ENCODE results near the gene PVALB. TPM values are rescaled to one million over a fixed set of nuclear protein-coding genes. Genes with fewer than 3 reads are reported as not detected.
A peak's percentile ranks its signal among the peaks of the same experiment; 100 is the strongest.

PVALB gene
- total RNA-seq, 1 donor from 2014 or later: not detected

DNA sequence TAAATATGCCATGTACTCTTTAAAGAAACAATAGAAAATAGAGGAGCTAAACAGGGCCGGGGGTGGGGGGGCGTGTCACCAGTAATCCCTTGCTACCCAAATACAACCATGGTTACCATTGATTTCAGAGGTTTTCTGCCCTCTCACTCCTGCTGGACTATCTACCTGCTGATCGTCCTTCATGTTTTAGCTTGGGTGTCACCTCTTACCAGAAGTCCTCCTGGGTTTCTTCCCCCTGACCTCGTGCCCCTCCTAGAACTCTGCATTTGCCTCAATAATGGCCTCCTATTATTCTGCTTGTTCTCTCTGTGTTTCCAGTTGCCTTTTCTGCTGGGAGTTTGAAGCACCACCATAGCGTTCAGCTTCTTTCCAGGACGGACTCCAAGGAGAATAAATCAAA lies 9.4 kb upstream of the PVALB start:
- H3K27ac Mint-ChIP-seq: no peak overlapping the region
- TF ChIP-seq CTCF (IDR thresholded peaks at IDR 0.05; ENCODE audit: unreplicated experiment): no peak
- peaks cover 39% of the 10 kb centered on the region for H3K27me3 Mint-ChIP-seq (ENCODE audit: low read depth)
- H3K9me3 Mint-ChIP-seq: no peaks in the 10 kb centered on the region
- H3K4me3 Mint-ChIP-seq: no peak overlapping the region
- H3K36me3 Mint-ChIP-seq: no peaks in the 10 kb centered on the region
- peaks cover 5% of the 10 kb centered on the region for H3K4me1 Mint-ChIP-seq
- no peak for DNase-seq (ENCODE audit: low spot score in 2 of 2, unreplicated experiment in 2 of 2)

GRCh38 chr22:36824655-36825054 lies 7.8 kb upstream of the PVALB start:
- peaks cover 47% of the 10 kb centered on the region for H3K27me3 Mint-ChIP-seq (ENCODE audit: low read depth)
- H3K4me3 Mint-ChIP-seq: no peak overlapping the region
- no peaks in the 10 kb centered on the region for H3K36me3 Mint-ChIP-seq
- no peak for TF ChIP-seq CTCF (IDR thresholded peaks at IDR 0.05; ENCODE audit: unreplicated experiment)
- no peak for DNase-seq (ENCODE audit: low spot score in 2 of 2, unreplicated experiment in 2 of 2)
- H3K9me3 Mint-ChIP-seq: no peaks in the 10 kb centered on the region
- peaks cover 6% of the 10 kb centered on the region for H3K4me1 Mint-ChIP-seq
- no peak overlapping the region for H3K27ac Mint-ChIP-seq

GRCh38 chr22:36823186-36823839 lies 6.5 kb upstream of the PVALB start:
- H3K9me3 Mint-ChIP-seq: no peaks in the 10 kb centered on the region
- TF ChIP-seq CTCF (IDR thresholded peaks at IDR 0.05; ENCODE audit: unreplicated experiment): no peak
- no peak for DNase-seq (ENCODE audit: low spot score in 2 of 2, unreplicated experiment in 2 of 2)
- no peaks in the 10 kb centered on the region for H3K36me3 Mint-ChIP-seq
- H3K27ac Mint-ChIP-seq: no peak overlapping the region
- peaks cover 15% of the 10 kb centered on the region for H3K4me1 Mint-ChIP-seq
- H3K4me3 Mint-ChIP-seq: no peak overlapping the region
- H3K27me3 Mint-ChIP-seq (ENCODE audit: low read depth): peaks cover 51% of the 10 kb centered on the region

- Mint-ChIP-seq H3K4me1 (peaks cover 16% of the 10 kb centered on the region), H3K4me3 (no peak overlapping the region), H3K27ac (no peak overlapping the region), H3K27me3 (ENCODE audit: low read depth) (peaks cover 58% of the 10 kb centered on the region), H3K9me3 (no peaks in the 10 kb centered on the region), H3K36me3 (no peaks in the 10 kb centered on the region)
- DNase-seq (ENCODE audit: low spot score in 2 of 2, unreplicated experiment in 2 of 2): no peak
- TF ChIP-seq CTCF (IDR thresholded peaks at IDR 0.05; ENCODE audit: unreplicated experiment): no peak
Observed at GRCh38 chr22:36822581-36822980, 5.7 kb upstream of the PVALB start.

- Mint-ChIP-seq H3K4me1 (peaks cover 20% of the 10 kb centered on the region), H3K4me3 (no peak overlapping the region), H3K27ac (no peak overlapping the region), H3K27me3 (ENCODE audit: low read depth) (peaks cover 79% of the 10 kb centered on the region), H3K9me3 (no peaks in the 10 kb centered on the region), H3K36me3 (no peaks in the 10 kb centered on the region)
- peak in 1 of 2 experiments; percentile 41 for DNase-seq (ENCODE audit: low spot score in 2 of 2, unreplicated experiment in 2 of 2)
- TF ChIP-seq CTCF (IDR thresholded peaks at IDR 0.05; ENCODE audit: unreplicated experiment): no peak
Observed at GRCh38 chr22:36819112-36819511, 2.3 kb upstream of the PVALB start.

Measured in mesothelial cell of epicardium (in vitro differentiated cells).